A549 (cell line): ENCODE results near the gene RAB14. TPM values are rescaled to one million over a fixed set of nuclear protein-coding genes. Genes with fewer than 3 reads are reported as not detected.

Source experiments
- ATAC-seq, 2 experiments: fragments of 200-7000 bp in 1 of 2; fragments of >200 bp in 1 of 2; cut with Nextera tagmentation in 1 of 2; cut with Tn5 transposase in 1 of 2; 3 replicates each; pipeline versions ENCODE4 v1.8.0 to v1.9.1; 2018 to 2020; ENCODE audit warnings: mild to moderate bottlenecking in 1 of 2, moderate library complexity in 1 of 2
- CTCF ChIA-PET: fragments of 300-600 bp; sonication (Branson Sonifier 250); formaldehyde crosslinking; extraction: SDS; loops from one replicate; lab custom pipeline; 2021; ENCODE audit warnings: antibody characterized with exemption, inconsistent platforms; lab: Yijun Ruan, JAX
- POLR2A ChIA-PET: fragments of 350-600 bp; formaldehyde crosslinking; extraction: SDS; loops from one replicate; lab custom pipeline; 2021; ENCODE audit warnings: antibody characterized with exemption, inconsistent platforms; lab: Yijun Ruan, JAX
- DNase-seq, 2 experiments: peaks; one replicate each; pipeline versions ENCODE4 v3.0.0 to v3.0.0-alpha.2; 2011 to 2016; ENCODE audit warnings: low read depth in 1 of 2, low spot score in 1 of 2
- FAIRE-seq: peaks from 2 replicates; lab custom pipeline; 2011; peaks lifted over from hg19 to GRCh38; lab: Jason Lieb, UNC
- H3K27ac ChIP-seq, 2 experiments: fragments of >200 bp; sonication (Bioruptor Twin); formaldehyde crosslinking; 3 replicates each; pipeline ENCODE4 v1.5.1; 2016 to 2017
- H3K4me1 ChIP-seq: fragments of >200 bp; sonication (Bioruptor Twin); formaldehyde crosslinking; 3 replicates; pipeline ENCODE4 v1.6.1; 2016
- H3K4me2 ChIP-seq: fragments of >200 bp; sonication (Bioruptor Twin); formaldehyde crosslinking; 3 replicates; pipeline ENCODE4 v1.6.1; 2016
- H3K4me3 ChIP-seq: fragments of >200 bp; sonication (Bioruptor Twin); formaldehyde crosslinking; 3 replicates; pipeline ENCODE4 v1.5.1; 2016
- H3K9me3 ChIP-seq: fragments of >200 bp; sonication (Bioruptor Twin); formaldehyde crosslinking; 3 replicates; pipeline ENCODE4 v1.6.1; 2016
- CHD2 ChIP-seq: fragments of 150-350 bp; IDR thresholded peaks from 2 replicates; pipeline ENCODE4 v1.6.1; 2014; ENCODE audit warnings: low read length; ENCODE audit not compliant: partially characterized antibody
- EHMT2 ChIP-seq: fragments of 200-600 bp; sonication (generic); IDR thresholded peaks from 2 replicates; pipeline ENCODE4 v1.6.1; 2016; ENCODE audit warnings: antibody characterized with exemption, low read depth, mild to moderate bottlenecking, moderate library complexity
- HOXA7 ChIP-seq: fragments of 250-450 bp; sonication (Bioruptor Pico); IDR thresholded peaks from 2 replicates; pipeline ENCODE4 v1.5.0; 2020; ENCODE audit warnings: mild to moderate bottlenecking, moderate library complexity
- JUN ChIP-seq, 2 experiments: fragments of >200 bp; sonication (Bioruptor Twin); formaldehyde crosslinking; IDR thresholded peaks; 2 replicates in 1 of 2; 3 replicates in 1 of 2; pipeline ENCODE4 v1.6.1; 2016 to 2017
- KDM5A ChIP-seq: fragments of 200-600 bp; sonication (generic); IDR thresholded peaks from 2 replicates; pipeline ENCODE4 v1.6.1; 2016; ENCODE audit warnings: antibody characterized with exemption, mild to moderate bottlenecking
- MYC ChIP-seq: IDR thresholded peaks from 2 replicates; pipeline ENCODE4 v1.6.1; 2012; ENCODE audit warnings: mild to moderate bottlenecking, inconsistent platforms, low read length, improper control_type of control experiment, borderline replicate concordance
- NFE2L2 ChIP-seq: fragments of 150-350 bp; conservative IDR thresholded peaks from 2 replicates; pipeline ENCODE4 v1.6.1; 2014; ENCODE audit warnings: low read length
- PHF8 ChIP-seq: fragments of 200-600 bp; sonication (generic); IDR thresholded peaks from 2 replicates; pipeline ENCODE4 v1.6.1; 2016; ENCODE audit warnings: low read depth, mild to moderate bottlenecking, antibody characterized with exemption, moderate library complexity, borderline replicate concordance
- RAD21 ChIP-seq, 2 experiments: fragments of >200 bp in 1 of 2; sonication (Bioruptor Twin) in 1 of 2; formaldehyde crosslinking in 1 of 2; IDR thresholded peaks in 1 of 2; conservative IDR thresholded peaks in 1 of 2; 2 replicates in 1 of 2; 3 replicates in 1 of 2; pipeline ENCODE4 v1.6.1; 2012 to 2018; ENCODE audit warnings: inconsistent platforms in 1 of 2
- RNF2 ChIP-seq: fragments of 200-600 bp; sonication (generic); IDR thresholded peaks from 2 replicates; pipeline ENCODE4 v1.6.1; 2016; ENCODE audit warnings: low read depth, mild to moderate bottlenecking, antibody characterized with exemption, moderate library complexity, borderline replicate concordance
- SMC3 ChIP-seq: fragments of >200 bp; sonication (Bioruptor Twin); formaldehyde crosslinking; IDR thresholded peaks from 3 replicates; pipeline ENCODE4 v1.6.1; 2018; ENCODE audit warnings: inconsistent platforms
- SREBF2 ChIP-seq: fragments of 450-650 bp; IDR thresholded peaks from 2 replicates; pipeline ENCODE4 v1.6.1; 2014; ENCODE audit warnings: mild to moderate bottlenecking, moderate library complexity
- ZFP36 ChIP-seq: fragments of 450-650 bp; IDR thresholded peaks from 2 replicates; pipeline ENCODE4 v1.6.1; 2014; ENCODE audit warnings: borderline replicate concordance; ENCODE audit not compliant: partially characterized antibody
- ZNF302 ChIP-seq: fragments of 250-450 bp; sonication (Bioruptor Pico); IDR thresholded peaks from 2 replicates; pipeline ENCODE4 v1.9.0; 2021; ENCODE audit warnings: inconsistent platforms, mild to moderate bottlenecking, moderate library complexity
- WGBS: methylation state at CpG from one replicate; pipeline ENCODE4 v1.1.6; 2017; ENCODE audit errors: missing lambda C conversion rate; 5-methylcytosine and 5-hydroxymethylcytosine counted together
- polyA plus RNA-seq, 4 experiments: library from polyadenylated mRNA; depleted of rRNA in 3 of 4; stranded (reverse); fragments of >200 nt; fragmentation: RNase III in 1 of 4; extraction: RNeasy Plus Mini Kit Qiagen cat#74134 plus additional on column Dnase treatment in 1 of 4; gene quantifications; 2 replicates in 3 of 4; 3 replicates in 1 of 4; pipeline ENCODE4 v1.2.3, GENCODE V29; 2011 to 2017
- TF ChIP-seq, protein P1 (sequence below): fragments of >200 bp; sonication (Bioruptor Twin); formaldehyde crosslinking; IDR thresholded peaks from 3 replicates; pipeline ENCODE4 v1.5.1; 2016
- TF ChIP-seq, protein P2 (sequence below): IDR thresholded peaks from 2 replicates; pipeline ENCODE4 v1.6.1; 2012; ENCODE audit warnings: low read depth, borderline replicate concordance
- TF ChIP-seq, protein P3 (sequence below): fragments of 250-450 bp; sonication (Bioruptor Pico); IDR thresholded peaks from 2 replicates; pipeline ENCODE4 v1.5.0; 2021; ENCODE audit warnings: mild to moderate bottlenecking, moderate library complexity, borderline replicate concordance
- TF ChIP-seq, protein P4 (sequence below): fragments of 200-600 bp; sonication (generic); IDR thresholded peaks from 2 replicates; pipeline ENCODE4 v1.6.1; 2016; ENCODE audit warnings: antibody characterized with exemption, mild to moderate bottlenecking, moderate library complexity
- TF ChIP-seq, protein P5 (sequence below): IDR thresholded peaks from 2 replicates; pipeline ENCODE4 v1.6.1; 2012
- TF ChIP-seq, protein P6 (sequence below): fragments of >200 bp; sonication (Bioruptor Twin); formaldehyde crosslinking; IDR thresholded peaks from 2 replicates; pipeline ENCODE4 v1.6.1; 2016

Gene RAB14
- polyA plus RNA-seq, 2 of the 4 experiments (the other 2 are of a cell fraction) = 38.4 to 54.1 TPM

DNA sequence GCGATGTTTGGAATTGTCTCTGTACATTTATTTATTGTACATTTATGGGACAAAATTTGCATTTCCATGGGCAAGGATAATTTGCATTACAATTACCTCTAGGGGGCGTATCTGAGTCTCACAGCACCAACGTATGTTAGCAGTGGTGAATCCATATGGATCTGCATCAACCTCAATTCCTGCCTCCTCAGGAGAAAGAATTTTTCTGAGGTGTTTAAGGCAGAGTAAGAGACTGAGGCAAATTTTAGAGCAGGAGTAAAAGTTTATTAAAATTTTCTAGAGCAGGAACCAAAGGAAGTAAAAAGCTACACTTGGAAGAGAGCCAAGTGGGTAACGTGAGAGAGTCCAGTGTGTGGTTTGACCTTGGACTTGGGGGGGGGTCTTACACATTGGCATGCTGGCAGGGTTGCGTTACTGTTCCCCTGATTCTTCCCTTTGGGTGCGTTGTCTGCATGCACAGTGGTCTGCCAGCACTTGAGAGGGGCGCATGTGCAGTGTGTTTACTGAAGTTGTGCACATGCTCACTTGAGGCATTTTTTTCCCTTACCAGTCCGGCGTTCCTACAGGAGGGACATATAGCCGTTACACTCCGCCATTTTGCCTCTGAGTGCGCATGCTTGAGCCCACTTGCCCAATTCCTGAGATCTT lies 21.0 kb upstream of the RAB14 start:
- peak in 1 of 2 experiments; percentile 55 for DNase-seq
- 46% methylated on average over 12 of the region's 12 CpGs for WGBS
- ChIA-PET POLR2A (no interaction called here), CTCF (interaction anchor here (0.7 to 9.3 kb wide), 30 partner anchors 8 to 224 kb away, joined by 3 to 74 read pairs (median 4); partner anchors contain the start of genes GSN and RAB14)
- H3K27ac ChIP-seq = no peak overlapping the region
- TF ChIP-seq, protein P1, sequence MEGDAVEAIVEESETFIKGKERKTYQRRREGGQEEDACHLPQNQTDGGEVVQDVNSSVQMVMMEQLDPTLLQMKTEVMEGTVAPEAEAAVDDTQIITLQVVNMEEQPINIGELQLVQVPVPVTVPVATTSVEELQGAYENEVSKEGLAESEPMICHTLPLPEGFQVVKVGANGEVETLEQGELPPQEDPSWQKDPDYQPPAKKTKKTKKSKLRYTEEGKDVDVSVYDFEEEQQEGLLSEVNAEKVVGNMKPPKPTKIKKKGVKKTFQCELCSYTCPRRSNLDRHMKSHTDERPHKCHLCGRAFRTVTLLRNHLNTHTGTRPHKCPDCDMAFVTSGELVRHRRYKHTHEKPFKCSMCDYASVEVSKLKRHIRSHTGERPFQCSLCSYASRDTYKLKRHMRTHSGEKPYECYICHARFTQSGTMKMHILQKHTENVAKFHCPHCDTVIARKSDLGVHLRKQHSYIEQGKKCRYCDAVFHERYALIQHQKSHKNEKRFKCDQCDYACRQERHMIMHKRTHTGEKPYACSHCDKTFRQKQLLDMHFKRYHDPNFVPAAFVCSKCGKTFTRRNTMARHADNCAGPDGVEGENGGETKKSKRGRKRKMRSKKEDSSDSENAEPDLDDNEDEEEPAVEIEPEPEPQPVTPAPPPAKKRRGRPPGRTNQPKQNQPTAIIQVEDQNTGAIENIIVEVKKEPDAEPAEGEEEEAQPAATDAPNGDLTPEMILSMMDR = peak; percentile 78
- TF ChIP-seq, protein P2, sequence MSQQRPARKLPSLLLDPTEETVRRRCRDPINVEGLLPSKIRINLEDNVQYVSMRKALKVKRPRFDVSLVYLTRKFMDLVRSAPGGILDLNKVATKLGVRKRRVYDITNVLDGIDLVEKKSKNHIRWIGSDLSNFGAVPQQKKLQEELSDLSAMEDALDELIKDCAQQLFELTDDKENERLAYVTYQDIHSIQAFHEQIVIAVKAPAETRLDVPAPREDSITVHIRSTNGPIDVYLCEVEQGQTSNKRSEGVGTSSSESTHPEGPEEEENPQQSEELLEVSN = no peak
- peak; percentile 42; the same call in 1 of the 3 replicates for TF ChIP-seq SMC3
- TF ChIP-seq MYC = no peak
- TF ChIP-seq CHD2 = no peak
- no peak for TF ChIP-seq RNF2
- TF ChIP-seq RAD21 (conservative IDR thresholded peaks at IDR 0.05 in 1 of 2, IDR thresholded peaks at IDR 0.05 in 1 of 2) = peak; percentile 51 to 66
- peak overlapping the region; percentile 41; the same call in 1 of the 3 replicates for H3K4me2 ChIP-seq
- peak; percentile 59 to 79; a peak in 4 of 6 replicates for ATAC-seq
- 0 out of 3 replicates have a peak, but pooled peaks cover 7% of the 10 kb centered on the region for H3K4me1 ChIP-seq
- FAIRE-seq = no peak
- no peaks in the 10 kb centered on the region for H3K9me3 ChIP-seq
- H3K4me3 ChIP-seq = no peak overlapping the region

DNA sequence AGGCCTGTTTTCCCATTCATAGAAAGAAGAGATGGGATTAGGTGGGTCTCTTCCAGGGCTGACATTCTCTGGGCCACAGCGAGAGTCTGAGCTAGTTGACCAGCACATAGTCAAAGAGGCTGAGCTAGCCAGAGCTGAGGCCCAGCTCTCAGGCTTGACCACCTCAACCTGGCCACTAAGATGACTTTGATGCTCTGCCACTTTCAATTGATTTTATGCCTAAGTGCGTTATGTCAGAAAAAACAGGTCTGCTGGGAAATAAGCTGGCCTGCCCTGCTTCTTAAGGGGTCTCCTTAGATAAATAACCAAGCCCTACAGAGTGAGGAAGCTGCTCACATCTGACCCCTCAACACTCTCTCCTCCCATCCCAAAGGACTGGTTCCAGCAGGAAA lies 20.0 kb upstream of the RAB14 start:
- FAIRE-seq = no peak
- TF ChIP-seq JUN (IDR thresholded peaks at IDR 0.05) (no peak), EHMT2 (no peak), SREBF2 (no peak), PHF8 (no peak), KDM5A (no peak), NFE2L2 (no peak), ZFP36 (no peak), ZNF302 (CRISPR knock-in tag) (no peak), RNF2 (no peak), HOXA7 (CRISPR knock-in tag) (no peak)
- TF ChIP-seq, protein P3, sequence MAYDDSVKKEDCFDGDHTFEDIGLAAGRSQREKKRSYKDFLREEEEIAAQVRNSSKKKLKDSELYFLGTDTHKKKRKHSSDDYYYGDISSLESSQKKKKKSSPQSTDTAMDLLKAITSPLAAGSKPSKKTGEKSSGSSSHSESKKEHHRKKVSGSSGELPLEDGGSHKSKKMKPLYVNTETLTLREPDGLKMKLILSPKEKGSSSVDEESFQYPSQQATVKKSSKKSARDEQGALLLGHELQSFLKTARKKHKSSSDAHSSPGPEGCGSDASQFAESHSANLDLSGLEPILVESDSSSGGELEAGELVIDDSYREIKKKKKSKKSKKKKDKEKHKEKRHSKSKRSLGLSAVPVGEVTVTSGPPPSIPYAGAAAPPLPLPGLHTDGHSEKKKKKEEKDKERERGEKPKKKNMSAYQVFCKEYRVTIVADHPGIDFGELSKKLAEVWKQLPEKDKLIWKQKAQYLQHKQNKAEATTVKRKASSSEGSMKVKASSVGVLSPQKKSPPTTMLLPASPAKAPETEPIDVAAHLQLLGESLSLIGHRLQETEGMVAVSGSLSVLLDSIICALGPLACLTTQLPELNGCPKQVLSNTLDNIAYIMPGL = no peak
- TF ChIP-seq, protein P4, sequence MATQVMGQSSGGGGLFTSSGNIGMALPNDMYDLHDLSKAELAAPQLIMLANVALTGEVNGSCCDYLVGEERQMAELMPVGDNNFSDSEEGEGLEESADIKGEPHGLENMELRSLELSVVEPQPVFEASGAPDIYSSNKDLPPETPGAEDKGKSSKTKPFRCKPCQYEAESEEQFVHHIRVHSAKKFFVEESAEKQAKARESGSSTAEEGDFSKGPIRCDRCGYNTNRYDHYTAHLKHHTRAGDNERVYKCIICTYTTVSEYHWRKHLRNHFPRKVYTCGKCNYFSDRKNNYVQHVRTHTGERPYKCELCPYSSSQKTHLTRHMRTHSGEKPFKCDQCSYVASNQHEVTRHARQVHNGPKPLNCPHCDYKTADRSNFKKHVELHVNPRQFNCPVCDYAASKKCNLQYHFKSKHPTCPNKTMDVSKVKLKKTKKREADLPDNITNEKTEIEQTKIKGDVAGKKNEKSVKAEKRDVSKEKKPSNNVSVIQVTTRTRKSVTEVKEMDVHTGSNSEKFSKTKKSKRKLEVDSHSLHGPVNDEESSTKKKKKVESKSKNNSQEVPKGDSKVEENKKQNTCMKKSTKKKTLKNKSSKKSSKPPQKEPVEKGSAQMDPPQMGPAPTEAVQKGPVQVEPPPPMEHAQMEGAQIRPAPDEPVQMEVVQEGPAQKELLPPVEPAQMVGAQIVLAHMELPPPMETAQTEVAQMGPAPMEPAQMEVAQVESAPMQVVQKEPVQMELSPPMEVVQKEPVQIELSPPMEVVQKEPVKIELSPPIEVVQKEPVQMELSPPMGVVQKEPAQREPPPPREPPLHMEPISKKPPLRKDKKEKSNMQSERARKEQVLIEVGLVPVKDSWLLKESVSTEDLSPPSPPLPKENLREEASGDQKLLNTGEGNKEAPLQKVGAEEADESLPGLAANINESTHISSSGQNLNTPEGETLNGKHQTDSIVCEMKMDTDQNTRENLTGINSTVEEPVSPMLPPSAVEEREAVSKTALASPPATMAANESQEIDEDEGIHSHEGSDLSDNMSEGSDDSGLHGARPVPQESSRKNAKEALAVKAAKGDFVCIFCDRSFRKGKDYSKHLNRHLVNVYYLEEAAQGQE = no peak
- TF ChIP-seq, protein P5, sequence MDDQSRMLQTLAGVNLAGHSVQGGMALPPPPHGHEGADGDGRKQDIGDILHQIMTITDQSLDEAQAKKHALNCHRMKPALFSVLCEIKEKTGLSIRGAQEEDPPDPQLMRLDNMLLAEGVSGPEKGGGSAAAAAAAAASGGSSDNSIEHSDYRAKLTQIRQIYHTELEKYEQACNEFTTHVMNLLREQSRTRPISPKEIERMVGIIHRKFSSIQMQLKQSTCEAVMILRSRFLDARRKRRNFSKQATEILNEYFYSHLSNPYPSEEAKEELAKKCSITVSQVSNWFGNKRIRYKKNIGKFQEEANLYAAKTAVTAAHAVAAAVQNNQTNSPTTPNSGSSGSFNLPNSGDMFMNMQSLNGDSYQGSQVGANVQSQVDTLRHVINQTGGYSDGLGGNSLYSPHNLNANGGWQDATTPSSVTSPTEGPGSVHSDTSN = no peak
- TF ChIP-seq, protein P6, sequence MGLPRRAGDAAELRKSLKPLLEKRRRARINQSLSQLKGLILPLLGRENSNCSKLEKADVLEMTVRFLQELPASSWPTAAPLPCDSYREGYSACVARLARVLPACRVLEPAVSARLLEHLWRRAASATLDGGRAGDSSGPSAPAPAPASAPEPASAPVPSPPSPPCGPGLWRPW = no peak
- no peak for ATAC-seq
- Histone ChIP-seq H3K9me3 (no peaks in the 10 kb centered on the region), H3K4me1 (0 out of 3 replicates have a peak, but pooled peaks cover 7% of the 10 kb centered on the region), H3K27ac (no peak overlapping the region), H3K4me3 (no peak overlapping the region), H3K4me2 (no peak overlapping the region)
- ChIA-PET CTCF (interaction anchor here (0.7 to 9.3 kb wide), 10 partner anchors 7 to 374 kb away, joined by 3 to 74 read pairs (median 8); no protein-coding TSS in a partner anchor), POLR2A (no interaction called here)
- 89% methylated on average over 2 of the region's 2 CpGs for WGBS
- DNase-seq = no peak
